Effector memory CD8-positive, alpha-beta T cell (primary cell): ENCODE measurements around the gene RAB34.
A peak's percentile ranks its signal among the peaks of the same experiment; 100 is the strongest.

Source experiments
- ATAC-seq: fragments of 150-1000 bp; cut with Tn5 transposase; replicated peaks from 2 replicates; pipeline ENCODE4 v1.10.0; 2021; ENCODE audit warnings: mild to moderate bottlenecking, moderate library complexity
- DNase-seq, 3 experiments: peaks; one replicate each; pipeline ENCODE4 v3.0.0; 2021
- H3K27ac Mint-ChIP-seq, 2 donors: one replicate each; pipeline ENCODE4 v1.8.0; 2022; ENCODE audit warnings: mild to moderate bottlenecking in 2 of 2, mixed read lengths in 2 of 2, moderate library complexity in 2 of 2
- H3K27me3 Mint-ChIP-seq, 2 donors: one replicate each; pipeline ENCODE4 v1.8.0; 2022; ENCODE audit warnings: mixed read lengths in 2 of 2
- H3K36me3 Mint-ChIP-seq: one replicate; pipeline ENCODE4 v1.8.0; 2022; ENCODE audit warnings: mild to moderate bottlenecking, moderate library complexity, mixed read lengths; ENCODE audit not compliant: insufficient read depth
- H3K4me1 Mint-ChIP-seq, 2 donors: one replicate each; pipeline ENCODE4 v1.8.0; 2022; ENCODE audit warnings: low read depth in 2 of 2, mixed read lengths in 2 of 2
- H3K4me3 Mint-ChIP-seq, 2 donors: one replicate each; pipeline ENCODE4 v1.8.0; 2022; ENCODE audit warnings: mild to moderate bottlenecking in 2 of 2, mixed read lengths in 2 of 2, moderate library complexity in 2 of 2
- H3K9me3 Mint-ChIP-seq, 2 donors: one replicate each; pipeline ENCODE4 v1.8.0; 2022; ENCODE audit warnings: mixed read lengths in 2 of 2

The RAB34 gene

DNA sequence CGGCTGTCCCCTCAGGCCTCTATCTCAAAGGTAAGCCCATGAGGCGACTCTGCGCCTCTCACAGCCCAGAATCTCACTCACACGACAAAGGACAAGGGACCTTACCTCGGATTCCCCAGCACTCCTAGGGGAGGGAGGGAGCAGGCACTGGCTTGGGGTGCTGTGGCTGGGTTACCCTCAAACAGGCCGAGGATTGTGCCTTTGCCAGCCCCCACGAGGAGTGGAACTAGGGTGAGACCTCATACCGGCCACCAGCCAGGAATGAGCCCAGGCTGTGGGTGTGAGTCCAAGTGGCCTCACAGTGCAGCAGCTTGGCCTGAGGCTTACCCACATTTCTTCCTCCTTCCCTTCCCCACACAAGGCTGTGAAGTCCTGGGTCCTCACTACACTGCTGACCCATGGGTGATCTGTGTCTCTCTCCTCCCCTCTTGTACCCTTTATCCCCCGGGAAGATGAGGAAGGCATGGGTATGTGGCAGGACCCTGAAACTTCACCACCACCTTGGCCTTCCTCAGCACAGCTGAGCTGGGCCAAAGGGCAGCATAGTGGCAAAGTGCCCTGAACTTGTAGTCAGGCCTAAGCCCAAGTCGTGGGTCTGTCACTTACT lies 11.8 kb downstream of the RAB34 start:
- Mint-ChIP-seq H3K9me3 (no peaks in the 10 kb centered on the region), H3K4me3 (no peak overlapping the region), H3K36me3 (peaks cover 29% of the 10 kb centered on the region), H3K27ac (peak overlapping the region; percentile 62 to 71), H3K4me1 (peaks cover 0 to 7% of the 10 kb centered on the region in 2 donors), H3K27me3 (no peaks in the 10 kb centered on the region)
- ATAC-seq: no peak
- no peak for DNase-seq

DNA sequence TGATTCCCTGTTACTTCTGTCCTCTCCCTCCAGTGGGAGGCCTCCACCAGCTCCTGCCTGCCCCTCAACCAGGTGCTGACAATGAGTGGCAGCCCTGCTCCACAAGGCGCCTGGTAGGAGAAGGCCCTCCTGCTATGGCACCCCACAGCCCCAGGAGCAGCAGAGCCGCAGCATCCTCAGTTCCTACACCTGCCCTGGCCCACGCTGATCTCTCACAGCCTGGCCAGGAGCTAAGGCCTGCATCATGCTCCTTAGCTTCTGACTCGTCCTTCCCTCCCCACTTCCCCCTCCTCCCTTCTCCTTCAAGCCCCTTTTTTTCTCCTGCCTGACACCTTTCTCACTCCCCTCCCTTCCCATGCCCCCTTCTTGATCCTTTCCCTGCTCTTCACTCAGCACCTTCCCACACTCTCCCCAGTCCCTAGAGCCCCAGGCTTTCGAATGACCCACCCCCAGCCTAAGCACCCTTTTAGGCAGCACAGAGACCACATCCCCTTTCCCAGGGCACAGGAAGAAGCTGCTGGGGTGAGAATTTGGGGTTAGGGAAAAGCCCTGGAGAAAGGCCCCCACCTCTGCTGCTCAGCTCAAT lies 12.5 kb downstream of the RAB34 start:
- ATAC-seq (no peak), DNase-seq (no peak)
- Mint-ChIP-seq H3K4me1 (peaks cover 0 to 4% of the 10 kb centered on the region in 2 donors), H3K27me3 (no peaks in the 10 kb centered on the region), H3K27ac (peak overlapping the region; percentile 62 to 71), H3K4me3 (no peak overlapping the region), H3K9me3 (no peaks in the 10 kb centered on the region), H3K36me3 (peaks cover 36% of the 10 kb centered on the region)

- Mint-ChIP-seq H3K27me3 (no peaks in the 10 kb centered on the region), H3K4me3 (no peak overlapping the region), H3K9me3 (no peaks in the 10 kb centered on the region), H3K36me3 (peaks cover 40% of the 10 kb centered on the region), H3K4me1 (peaks cover 0 to 4% of the 10 kb centered on the region in 2 donors), H3K27ac (peak overlapping the region in 1 of 2 donors; percentile 73)
- ATAC-seq: no peak
- no peak for DNase-seq
Observed at GRCh38 chr17:28704219-28704858, 13.3 kb downstream of the RAB34 start.

DNA sequence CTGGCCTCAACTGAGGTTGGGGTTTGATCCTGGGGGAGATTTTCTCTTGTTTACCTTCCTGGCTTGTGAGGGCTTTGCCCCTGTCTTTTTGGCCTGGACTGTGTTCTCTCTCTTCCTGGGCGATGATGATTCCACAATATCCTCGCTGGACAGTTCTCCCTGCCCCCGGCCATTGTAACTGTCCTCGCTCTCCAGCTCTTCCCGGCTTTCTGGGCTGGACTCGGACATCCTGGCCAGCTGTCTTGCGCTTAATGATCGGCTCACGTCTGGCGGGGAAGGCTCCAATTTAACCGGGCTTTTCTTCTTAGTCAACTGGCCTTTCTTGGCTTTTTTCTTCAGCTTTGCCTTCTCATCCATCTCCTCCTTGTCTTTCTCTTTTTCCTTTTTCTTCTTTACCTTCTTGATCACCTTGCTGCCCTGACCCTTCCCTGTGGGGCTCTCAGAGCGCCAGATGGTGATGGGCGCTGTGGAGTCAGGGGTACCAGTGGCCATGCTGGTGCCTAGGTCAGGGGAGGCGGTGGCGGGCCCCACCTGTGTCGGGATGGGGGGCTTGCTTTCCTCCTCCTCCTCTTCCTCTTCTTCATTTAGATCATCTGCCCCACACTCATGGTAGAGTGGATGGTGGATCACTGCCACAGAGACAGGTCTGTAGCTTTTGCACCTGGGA lies 14.0 kb downstream of the RAB34 start:
- DNase-seq (no peak), ATAC-seq (no peak)
- Mint-ChIP-seq H3K4me3 (no peak overlapping the region), H3K4me1 (peaks cover 0 to 4% of the 10 kb centered on the region in 2 donors), H3K27ac (peak overlapping the region in 1 of 2 donors; percentile 73), H3K27me3 (no peaks in the 10 kb centered on the region), H3K36me3 (peaks cover 39% of the 10 kb centered on the region), H3K9me3 (no peaks in the 10 kb centered on the region)

DNA sequence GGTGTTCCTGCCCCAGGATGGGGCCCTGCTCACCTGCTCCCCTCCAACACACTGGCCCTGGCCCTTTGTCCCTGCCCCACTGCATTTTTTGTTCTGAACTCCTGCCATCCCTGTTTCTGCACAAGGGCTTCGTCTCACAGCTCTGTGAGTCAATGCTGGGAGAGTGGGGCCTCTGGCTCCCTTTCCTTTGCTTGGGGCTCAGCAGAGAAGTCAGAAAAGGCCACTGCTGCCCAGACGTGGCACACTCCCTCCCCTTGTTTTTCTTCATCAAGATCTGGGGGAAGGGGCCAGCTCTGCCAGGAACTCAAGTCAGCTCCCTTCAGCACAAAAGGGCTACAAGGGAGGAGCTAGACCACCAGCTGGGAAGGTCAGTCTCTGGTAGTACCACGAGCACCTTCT lies 14.9 kb downstream of the RAB34 start:
- ATAC-seq: no peak
- DNase-seq: no peak
- Mint-ChIP-seq H3K4me3 (no peak overlapping the region), H3K27me3 (no peaks in the 10 kb centered on the region), H3K4me1 (peaks cover 0 to 4% of the 10 kb centered on the region in 2 donors), H3K9me3 (no peaks in the 10 kb centered on the region), H3K36me3 (peaks cover 43% of the 10 kb centered on the region), H3K27ac (peak overlapping the region; percentile 25 to 72)

DNA sequence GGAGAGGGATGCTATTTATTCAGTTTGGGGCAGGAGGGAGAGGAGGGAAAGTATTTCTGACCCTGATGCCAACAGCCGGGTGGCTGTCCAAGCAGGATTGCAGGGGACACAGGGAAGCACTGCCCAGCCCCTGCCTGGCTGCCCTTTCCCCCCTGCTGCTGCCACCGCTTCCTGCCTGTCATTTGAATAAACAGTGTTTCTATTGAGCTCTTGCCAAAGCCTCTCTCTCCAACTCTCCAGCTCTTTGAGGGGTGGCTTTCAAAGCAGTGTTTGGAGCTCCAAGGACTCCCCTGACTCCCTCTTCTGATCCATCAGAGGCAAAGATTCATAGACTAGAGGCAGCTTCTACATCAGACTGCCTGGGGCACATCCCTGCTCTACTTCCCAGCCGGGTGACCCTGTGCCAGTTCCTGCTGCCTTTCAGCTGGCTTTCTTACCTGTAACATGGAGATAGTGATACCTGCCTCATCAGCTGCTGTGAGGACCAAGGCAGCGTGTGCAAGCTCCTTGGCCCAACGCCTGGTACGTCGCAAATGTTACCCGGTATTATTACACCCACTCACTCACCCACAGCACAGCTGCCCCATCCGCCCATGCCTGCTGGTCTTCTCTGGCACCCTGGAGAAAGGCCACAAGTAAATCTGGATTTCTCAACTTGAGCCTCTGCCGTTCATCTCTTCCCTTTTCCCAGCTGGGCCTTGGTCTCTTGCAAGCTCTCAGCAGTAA lies 15.5 kb downstream of the RAB34 start:
- DNase-seq (no peak), ATAC-seq (no peak)
- Mint-ChIP-seq H3K4me1 (peaks cover 0 to 4% of the 10 kb centered on the region in 2 donors), H3K4me3 (no peak overlapping the region), H3K36me3 (peaks cover 44% of the 10 kb centered on the region), H3K9me3 (no peaks in the 10 kb centered on the region), H3K27me3 (no peaks in the 10 kb centered on the region), H3K27ac (peak overlapping the region; percentile 25 to 72)

DNA sequence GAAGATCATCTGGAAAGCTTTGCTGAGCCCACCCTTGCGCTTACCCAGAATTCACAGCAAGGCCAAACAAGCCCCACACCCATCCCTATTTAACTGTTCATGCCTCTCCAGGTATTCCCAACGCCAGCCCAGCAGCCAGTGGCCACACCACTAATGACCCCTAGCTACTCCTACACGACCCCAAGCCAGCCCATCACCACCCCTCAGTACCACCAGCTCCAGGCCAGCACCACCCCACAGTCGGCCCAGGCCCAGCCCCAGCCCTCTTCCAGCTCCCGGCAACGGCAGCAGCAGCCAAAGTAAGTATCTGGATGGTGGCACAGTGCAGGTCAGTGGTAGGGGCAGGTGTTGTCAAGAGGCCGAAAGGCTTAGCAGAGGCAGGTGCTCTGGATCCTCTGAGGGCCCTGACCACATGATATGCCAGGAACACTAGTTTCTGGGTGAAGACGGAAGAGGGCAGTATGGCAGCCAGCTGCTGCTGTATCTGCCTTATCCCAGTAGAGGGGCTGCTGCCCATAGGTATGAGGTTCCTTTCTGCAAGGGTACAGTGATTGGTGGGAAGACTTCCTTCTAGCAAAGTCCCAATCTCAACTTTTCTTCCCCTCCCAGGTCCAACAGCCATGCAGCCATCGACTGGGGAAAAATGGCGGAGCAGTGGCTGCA lies 16.7 kb downstream of the RAB34 start:
- Mint-ChIP-seq H3K4me1 (peaks cover 0 to 3% of the 10 kb centered on the region in 2 donors), H3K9me3 (no peaks in the 10 kb centered on the region)
- DNase-seq: no peak

GRCh38 chr17:28700278-28700677 lies 17.4 kb downstream of the RAB34 start:
- DNase-seq: no peak
- ATAC-seq: no peak

More for the DNA sequence above, 16.7 kb downstream of the RAB34 start:
- Mint-ChIP-seq H3K27me3 (no peaks in the 10 kb centered on the region), H3K4me3 (no peak overlapping the region), H3K27ac (peak overlapping the region in 1 of 2 donors; percentile 47), H3K36me3 (peaks cover 56% of the 10 kb centered on the region)
- no peak for ATAC-seq

GRCh38 chr17:28698253-28698941 lies 19.3 kb downstream of the RAB34 start:
- Mint-ChIP-seq H3K27me3 (no peaks in the 10 kb centered on the region), H3K4me1 (no peaks in the 10 kb centered on the region), H3K4me3 (no peak overlapping the region), H3K9me3 (no peaks in the 10 kb centered on the region), H3K36me3 (peaks cover 77% of the 10 kb centered on the region), H3K27ac (no peak overlapping the region)
- ATAC-seq (no peak), DNase-seq (no peak)

More at GRCh38 chr17:28700278-28700677, 17.4 kb downstream of the RAB34 start:
- no peaks in the 10 kb centered on the region for H3K9me3 Mint-ChIP-seq
- peaks cover 0 to 3% of the 10 kb centered on the region in 2 donors for H3K4me1 Mint-ChIP-seq
- H3K27me3 Mint-ChIP-seq: no peaks in the 10 kb centered on the region
- peak overlapping the region in 1 of 2 donors; percentile 47 for H3K27ac Mint-ChIP-seq
- no peak overlapping the region for H3K4me3 Mint-ChIP-seq
- H3K36me3 Mint-ChIP-seq: peaks cover 59% of the 10 kb centered on the region

DNA sequence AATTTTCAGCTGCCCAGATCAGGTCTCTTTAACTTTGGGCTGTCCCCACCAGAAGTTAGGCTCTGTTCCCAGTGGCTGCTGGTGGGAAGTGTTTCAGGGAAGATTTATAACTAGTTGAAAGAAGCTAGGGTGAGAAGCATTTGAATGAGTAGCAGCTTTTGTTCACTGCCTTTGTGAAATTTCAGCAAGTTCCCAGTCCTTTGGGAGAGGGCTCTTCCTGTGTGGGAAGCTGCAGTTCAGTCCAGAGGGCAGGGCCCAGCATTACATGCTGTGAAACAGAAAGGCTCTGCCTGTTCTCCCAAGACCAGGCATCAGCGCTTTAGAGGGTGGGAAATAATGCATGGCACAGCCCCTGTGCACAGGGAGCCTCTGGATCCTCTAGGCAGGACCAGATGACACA lies 23.8 kb downstream of the RAB34 start:
- H3K4me3 Mint-ChIP-seq: no peak overlapping the region
- no peak for DNase-seq
- H3K27ac Mint-ChIP-seq: no peak overlapping the region
- ATAC-seq: no peak
- H3K36me3 Mint-ChIP-seq: peaks cover 87% of the 10 kb centered on the region
- no peaks in the 10 kb centered on the region for H3K9me3 Mint-ChIP-seq
- no peaks in the 10 kb centered on the region for H3K4me1 Mint-ChIP-seq
- no peaks in the 10 kb centered on the region for H3K27me3 Mint-ChIP-seq

DNA sequence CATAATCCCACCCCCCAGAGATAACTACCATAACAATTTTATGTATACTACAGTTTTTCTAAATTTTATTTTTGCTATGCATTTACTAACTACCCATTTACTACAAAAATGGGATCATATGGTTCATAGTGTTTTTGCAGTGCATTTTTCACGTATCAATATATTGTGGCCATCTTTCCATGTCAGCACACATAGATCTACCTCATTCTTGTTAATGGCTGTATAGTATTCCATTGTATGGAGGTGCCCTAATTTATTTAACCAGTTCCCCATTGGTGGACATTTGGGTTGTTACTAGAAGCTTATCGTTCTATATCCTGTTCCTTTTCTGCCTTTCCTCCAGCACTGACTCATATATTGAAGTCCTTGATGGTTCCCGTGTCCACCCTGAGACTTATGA lies 28.7 kb downstream of the RAB34 start:
- Mint-ChIP-seq H3K27me3 (no peaks in the 10 kb centered on the region), H3K4me3 (no peak overlapping the region), H3K27ac (no peak overlapping the region), H3K36me3 (peaks cover 92% of the 10 kb centered on the region), H3K9me3 (no peaks in the 10 kb centered on the region), H3K4me1 (no peaks in the 10 kb centered on the region)
- ATAC-seq: no peak
- DNase-seq: no peak

DNA sequence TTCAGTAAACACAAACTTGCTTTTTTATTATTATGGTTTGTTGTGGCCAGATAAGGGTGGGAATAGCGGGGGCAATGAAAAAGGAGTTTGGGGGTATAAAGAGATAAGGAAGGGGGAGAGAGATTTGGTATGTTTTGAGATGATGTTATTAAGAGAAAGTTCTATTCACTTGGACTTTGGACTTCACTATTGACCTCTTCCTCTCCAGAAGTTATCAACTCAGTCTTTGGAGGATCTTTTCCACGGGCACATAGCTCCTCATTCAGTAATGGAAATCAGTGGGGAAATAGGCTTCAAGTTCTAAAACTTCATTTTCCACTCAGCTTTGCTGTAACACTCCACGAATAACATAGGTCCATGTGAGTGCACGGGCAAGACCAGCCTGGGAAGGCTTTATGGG lies 29.2 kb downstream of the RAB34 start:
- DNase-seq: no peak
- peaks cover 92% of the 10 kb centered on the region for H3K36me3 Mint-ChIP-seq
- H3K4me1 Mint-ChIP-seq: no peaks in the 10 kb centered on the region

More for the DNA sequence above, 29.2 kb downstream of the RAB34 start:
- no peaks in the 10 kb centered on the region for H3K9me3 Mint-ChIP-seq
- no peak overlapping the region for H3K27ac Mint-ChIP-seq
- no peak for ATAC-seq
- H3K27me3 Mint-ChIP-seq: no peaks in the 10 kb centered on the region
- H3K4me3 Mint-ChIP-seq: no peak overlapping the region
